Embryonic facial prominence (tissue), 1 donor: ENCODE measurements around the gene FAU.
"Not testable (repeated sequence)": the region's sequence is repeated elsewhere in the genome, so short reads cannot be mapped to it uniquely, and the experiment has no call there.

Experiments
- DNase-seq: peaks from one replicate; pipeline ENCODE4 v3.0.0-alpha.2; 2016; ENCODE audit errors: extremely low spot score

FAU gene

DNA sequence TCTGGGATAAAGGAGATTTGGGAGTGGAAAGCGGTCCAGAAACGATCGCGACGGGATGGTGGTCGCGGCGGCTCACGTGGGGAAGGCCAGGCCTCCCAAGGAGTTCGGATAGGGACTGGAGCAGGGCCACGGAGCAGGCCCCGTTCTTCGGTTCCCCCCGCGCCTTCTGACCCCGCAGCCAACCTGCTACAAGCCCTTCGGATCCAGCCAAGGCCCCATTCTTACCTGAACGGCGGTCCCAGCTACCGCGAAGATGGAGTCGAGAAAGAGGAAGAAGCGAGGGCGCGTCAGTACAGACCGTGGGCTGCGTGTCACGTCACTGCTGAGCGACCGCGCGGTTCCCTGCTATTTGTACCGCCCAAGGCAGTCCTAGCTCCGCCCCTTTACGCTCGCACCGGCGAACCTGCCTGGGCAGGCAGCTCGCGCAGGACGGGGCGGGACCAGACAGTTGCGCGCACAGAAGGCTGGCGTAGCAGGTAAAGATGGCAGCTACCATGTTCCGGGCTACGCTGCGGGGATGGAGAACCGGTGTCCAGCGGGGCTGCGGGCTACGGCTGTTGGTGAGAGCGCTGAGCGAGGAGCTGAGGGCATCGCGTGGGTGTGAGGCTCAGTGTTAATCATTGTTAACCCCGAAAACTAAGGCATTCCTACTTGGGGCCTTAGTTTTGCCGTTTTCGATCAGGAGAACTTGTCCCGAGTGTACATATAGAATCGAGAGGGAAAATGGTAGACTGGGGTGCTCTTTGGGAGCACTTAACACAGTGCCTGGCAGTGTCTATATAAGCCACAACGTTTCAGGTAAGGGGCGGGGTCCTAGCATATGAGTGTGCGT, at the start of gene FAU, which contains the start of gene MRPL49:
FAU (minus strand) TSS at position 270 of the 832 bp plus-strand sequence. CDS start 321 bp downstream, outside the sequence.
MRPL49 (plus strand) TSS at position 457 of the 832 bp plus-strand sequence; CDS start at position 483, 26 bp downstream.
- peak; percentile 97 for DNase-seq

DNA sequence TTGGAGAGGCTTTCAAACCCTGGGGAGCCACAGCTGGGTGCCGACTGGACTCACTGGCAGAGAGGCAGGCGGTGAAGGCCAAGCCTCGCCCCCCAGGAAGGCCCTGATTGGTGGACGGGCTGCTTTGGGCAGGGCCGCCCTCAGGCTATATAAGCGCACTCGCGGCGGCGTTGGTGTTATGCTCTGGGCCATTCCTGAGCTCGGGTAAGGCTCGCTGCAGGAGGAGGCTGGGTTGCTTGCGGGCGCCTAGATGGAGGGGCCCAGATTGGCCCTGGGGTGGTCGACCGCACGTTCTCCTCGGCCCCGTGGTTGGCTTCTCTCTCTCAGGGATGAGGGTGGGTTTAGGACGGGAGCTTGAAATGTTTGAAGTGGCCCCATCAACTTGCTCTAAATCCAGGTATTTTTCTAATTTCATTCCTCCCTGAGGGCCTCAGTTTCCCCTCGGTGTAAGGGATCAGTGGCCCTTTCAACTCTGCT, 48.2 kb upstream of the FAU start, which contains the start of gene SPDYC:
SPDYC (plus strand) TSS at position 176 of the 477 bp plus-strand sequence. CDS start 1,125 bp downstream, outside the sequence.
- no peak for DNase-seq

DNA sequence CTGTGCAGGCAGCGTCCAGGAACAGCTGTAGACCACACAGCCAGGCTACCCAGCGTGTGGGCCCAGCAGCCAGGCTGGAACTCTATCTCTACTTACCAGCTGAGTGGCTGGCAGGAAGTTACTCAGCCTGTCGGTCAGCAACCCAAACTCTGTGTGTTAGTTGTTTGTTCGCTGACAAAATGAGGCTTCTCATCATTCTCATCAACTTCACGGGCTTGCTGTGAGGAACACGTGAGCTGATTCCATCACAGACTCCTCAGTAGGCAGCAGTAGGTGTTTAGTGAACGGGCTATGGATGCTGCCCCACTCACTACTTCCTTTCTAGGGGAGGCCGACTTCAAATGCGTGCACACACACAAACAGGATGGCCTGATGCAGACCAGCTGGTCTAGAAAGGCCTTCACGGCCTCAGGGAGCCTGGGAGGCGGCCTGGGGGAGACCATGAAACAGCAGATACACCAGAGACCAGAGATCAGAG, 47.3 kb upstream of the FAU start:
- no peak for DNase-seq

DNA sequence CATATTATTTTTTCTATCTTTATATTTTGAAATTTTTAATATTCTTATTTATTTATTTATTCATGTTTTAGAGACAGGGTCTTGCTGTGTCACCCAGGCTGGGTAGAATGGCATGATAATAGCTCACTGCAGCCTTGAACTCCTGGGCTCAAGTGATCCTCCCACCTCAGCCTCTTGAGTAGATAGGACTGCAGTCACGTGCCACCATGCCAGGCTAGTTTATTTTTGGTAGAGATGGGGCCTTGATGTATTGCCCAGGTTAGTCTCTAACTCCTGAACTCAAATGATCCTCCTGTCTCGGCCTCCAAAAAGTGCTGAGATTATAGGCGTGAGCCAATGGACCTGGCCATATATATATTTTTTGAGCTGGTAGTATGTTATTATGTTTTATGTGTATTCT, 45.7 kb upstream of the FAU start:
- no peak for DNase-seq

DNA sequence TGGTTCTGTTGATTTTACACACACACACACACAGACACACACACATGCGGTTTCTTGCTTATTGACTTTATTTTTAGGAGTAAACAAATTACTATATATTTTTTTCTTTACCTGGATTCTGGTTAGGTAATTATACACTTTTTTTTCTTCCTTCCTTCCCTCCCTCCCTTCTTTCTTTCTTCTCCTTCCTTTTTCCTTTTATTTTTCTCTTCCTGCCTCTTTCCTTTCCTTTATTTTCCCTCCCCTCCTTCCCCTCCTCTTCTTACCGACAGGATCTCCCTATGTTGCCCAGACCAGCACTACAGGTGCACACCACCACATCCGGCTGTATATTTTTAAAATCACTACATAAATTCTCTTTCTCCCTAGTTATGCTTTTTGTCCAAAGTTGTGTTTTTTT, 45.0 kb upstream of the FAU start:
- DNase-seq, result no peak

DNA sequence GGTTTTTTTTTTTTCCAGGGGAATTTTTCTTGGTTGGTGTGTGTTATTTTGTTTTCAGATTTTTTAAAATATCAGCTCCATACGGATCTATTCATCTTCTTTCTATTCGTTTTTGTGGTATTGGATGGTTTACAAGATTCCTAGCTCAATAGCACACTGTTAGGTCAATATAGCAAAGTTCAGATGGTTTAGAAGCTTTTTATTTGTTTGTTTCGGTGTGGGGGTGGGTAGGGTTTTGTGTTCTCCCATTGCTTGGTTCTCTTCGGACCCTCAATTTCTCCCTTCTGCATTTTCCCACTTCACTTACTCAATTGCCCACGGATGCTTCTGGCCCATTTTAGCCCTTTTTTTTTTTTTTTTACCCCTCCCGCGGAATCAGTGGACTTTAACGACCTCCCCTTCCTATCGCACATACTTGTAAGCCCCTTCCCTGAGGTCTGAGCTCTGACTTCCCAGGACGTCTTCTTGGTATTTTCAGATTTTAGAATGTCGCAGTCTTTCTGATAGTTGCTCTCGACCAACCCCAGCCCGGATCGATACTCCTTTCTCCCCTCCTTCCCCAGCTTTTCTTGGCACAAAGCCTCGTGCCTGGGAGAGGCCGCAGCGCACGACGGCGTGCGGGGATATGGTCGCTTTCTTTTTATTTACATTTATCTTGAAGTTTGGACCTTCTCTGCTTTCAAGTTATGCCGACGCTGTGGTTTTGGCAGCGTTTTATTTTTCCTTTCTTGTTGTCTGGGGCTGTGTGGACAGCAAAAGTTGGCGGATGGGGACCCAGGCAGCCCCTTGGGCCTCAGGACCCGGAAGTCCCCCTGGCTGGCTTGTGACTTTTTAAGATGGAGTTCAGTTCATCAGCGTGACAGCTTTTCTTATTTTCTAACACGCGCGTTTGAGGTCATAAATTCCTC, 43.7 kb upstream of the FAU start:
- DNase-seq, result no peak

DNA sequence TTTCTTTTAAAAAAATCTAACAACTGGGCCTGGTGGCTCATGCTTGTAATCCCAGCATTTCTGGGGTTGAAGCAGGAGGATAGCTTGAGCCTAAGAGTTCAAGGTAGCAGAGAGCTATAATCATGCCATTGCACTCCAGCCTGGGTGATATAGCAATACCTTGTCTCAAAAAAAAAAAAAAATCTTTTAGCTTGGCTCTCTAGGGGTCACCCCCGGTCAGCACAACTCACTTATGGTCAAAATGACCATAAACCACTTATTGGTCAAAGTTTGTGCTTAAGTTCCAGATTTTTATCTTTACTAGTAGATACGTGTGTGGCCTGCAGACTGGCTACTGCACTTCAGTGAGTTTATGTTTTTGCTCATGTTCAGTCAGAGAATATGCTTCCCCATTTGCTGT, 41.8 kb upstream of the FAU start:
- no peak for DNase-seq

DNA sequence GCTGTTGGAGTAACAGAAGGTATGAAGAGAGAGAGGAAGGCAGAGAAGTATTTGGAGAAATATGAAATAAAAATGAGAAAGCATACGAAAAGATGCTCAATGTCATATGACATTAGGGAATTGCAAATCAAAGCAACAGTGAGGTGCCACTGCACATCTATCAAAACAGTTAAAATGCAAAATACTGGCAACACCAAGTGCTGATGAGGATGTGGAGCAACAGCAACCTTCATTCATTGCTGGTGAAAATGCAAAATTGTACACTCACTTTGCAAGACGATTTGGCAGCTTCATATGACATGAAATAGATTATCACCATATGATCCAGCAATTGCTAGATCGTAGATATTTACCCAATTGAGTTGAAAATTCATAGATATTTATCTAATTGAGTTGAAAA, 38.7 kb upstream of the FAU start:
- no peak for DNase-seq

DNA sequence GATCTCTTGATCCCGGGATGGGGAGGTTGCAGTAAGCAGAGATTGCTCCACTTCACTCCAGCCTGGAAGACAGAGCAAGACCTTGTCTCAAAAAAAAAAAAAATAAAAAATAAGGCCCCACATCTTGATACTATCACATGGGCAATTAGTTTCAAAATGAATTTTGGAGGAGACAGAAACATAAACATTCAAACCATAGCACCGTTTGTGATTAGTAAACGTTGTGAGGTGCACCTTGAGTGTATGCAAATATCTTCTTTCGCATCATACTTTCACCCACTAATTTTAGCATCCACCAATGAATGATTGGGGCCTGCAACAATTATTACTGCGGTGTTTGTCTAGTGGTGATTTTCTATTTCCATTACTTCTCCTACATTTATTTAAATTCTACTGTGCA, 37.1 kb upstream of the FAU start:
- no peak for DNase-seq

DNA sequence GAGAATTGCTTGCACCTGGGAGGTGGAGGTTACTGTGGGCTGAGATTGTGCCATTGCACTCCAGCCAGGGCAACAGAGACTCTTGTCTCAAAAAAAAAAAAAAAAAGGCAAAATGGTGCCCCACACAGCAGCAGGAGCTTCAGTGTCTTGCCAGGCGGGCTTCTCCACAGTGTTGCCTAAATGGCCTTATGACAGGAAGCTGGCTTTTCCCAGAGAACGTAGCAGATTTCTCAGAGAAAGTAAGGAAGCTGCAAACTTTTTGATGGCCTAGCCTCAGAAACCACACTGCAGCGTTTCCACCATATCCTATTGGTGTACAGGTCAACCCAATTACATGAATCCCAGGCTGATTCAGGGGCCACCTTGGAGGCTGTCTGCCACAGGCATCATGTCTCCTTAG, 35.4 kb upstream of the FAU start:
- no peak for DNase-seq

DNA sequence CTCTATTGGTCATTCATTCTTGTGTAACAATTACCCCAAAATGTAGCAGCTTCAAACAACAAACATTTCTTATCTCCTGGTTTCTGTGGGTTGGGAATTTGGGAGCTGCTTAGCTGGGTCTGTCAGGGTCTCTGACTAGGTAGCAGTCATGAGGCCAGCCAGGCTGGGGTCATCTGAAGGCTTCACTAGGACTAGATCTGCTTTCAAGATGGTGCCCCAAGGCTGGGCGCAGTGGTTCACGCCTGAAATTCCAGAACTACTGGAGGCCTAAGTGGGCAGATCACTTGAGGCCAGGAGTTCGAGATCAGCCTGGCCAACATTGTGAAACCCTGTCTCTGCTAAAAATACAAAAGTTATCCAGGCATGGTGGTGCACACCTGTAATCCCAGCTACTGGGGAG, 35.0 kb upstream of the FAU start:
- DNase-seq, result no peak

DNA sequence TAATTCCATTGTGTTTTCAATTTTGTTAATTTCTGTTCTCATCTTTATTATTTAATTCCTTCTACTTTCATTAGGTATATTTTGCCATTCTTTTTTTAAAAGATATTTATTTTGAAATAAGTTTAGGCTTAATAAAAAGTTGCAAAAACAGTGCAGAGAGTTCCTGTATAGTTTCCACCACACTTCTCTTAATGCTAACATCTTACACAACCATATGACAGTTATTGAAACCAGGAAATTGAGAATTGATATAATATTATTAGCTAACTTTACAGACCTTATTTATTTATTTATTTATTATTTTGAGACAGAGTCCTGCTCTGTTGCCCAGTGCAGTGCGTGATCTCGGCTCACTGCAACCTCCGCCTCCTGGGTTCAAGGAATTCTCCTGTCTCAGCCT, 34.3 kb upstream of the FAU start:
- DNase-seq, result no peak

DNA sequence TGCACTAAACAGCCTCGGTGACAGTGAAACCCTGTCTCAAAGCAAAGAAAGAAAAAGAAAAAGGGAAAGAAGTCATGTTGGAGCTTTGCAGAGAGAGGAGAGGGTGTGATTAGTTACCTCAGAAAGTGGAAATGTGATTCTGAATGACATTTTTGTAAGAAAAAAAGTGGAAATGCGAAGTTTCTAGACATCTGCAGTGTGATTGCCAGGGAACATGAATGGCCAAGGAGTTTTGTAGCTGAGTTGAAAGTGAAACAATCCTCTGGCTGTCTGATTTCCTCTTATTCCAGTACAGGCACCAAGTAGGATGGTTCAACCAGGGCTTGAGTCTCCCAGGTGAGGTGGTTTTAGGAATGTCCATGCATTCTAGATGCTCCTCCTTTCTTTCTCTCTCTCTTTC, 30.2 kb upstream of the FAU start:
- no peak for DNase-seq

DNA sequence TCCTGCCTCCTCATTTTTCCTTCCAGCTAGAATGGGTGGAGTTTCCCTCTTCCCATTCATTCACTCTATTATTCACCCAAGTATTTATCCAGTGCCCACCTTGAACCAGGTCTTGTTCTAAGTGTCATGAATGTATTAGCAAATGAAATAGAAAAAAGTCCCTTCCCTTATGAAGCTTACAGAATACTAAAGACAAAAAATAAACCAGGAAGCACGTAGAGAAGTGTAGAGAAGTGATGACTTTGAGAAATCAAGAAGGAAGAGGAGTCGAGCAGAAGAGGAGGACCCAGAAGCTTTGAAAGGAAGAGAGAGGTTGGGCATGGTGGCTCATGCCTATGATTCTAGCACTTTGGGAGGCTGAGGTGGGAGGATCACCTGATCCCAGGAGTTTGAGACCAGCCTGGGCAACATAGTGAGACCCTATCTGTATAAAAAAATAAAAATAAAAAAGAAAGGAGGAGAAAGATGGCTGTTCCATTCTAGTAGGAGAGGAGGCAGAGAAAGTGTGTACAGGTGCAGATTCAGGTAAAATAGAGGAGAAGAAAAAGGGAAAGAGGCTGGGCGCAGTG, 29.5 kb upstream of the FAU start:
- DNase-seq, result no peak

DNA sequence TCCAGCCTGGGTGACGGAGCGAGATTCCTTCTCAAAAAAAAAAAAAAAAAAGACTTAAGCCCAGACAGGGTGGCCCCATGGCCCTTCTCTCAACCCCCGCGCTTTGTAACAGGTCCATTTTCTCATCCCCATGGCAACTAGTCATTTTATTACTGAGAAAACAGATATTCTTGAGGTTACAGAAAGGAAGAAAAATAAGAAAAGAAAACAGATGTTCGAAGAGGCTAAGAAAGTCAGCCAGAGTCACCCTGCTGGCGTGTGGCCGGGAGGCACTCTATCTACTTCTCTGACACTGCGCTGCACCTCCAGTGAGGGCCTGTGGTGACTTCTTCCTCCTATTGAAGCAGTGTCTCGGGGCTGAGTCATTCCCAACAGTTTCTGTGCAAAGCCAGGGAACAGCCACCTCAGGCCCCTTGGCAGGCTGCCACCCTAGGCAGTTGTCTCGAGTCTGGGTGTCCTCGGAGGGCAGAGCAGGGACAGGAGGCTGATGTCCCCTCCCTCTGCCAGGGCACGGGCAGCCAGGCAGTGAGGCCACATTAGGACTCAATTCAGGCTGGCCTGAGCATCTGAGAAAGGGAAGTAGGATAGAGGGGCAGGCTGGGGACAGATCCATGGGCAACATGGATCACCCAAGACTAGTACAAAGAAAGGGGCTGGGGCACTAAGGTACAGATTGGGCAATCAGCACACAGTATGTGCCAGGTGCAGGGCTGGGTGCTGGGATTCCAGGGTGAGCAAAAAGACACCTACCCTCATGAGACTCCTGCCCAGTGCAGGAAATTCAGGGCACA, 28.8 kb upstream of the FAU start:
- no peak for DNase-seq

DNA sequence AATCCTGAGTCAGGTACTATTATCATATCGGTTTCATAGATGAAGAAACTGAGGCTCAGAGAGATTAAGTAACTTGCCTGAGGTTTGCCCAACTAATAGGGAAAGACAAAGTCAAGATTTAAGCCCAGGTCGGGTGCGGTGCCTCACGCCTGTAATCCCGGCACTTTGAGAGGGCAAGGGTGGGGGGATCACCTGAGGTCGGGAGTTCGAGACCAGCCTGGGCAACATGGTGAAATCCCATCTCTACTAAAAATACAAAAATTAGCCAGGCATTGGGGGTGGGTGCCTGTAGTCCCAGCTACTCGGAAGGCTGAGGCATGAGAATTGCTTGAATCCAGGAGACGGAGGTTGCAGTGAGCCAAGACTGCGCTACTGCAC, 28.2 kb upstream of the FAU start:
- DNase-seq, result not testable (repeated sequence)

DNA sequence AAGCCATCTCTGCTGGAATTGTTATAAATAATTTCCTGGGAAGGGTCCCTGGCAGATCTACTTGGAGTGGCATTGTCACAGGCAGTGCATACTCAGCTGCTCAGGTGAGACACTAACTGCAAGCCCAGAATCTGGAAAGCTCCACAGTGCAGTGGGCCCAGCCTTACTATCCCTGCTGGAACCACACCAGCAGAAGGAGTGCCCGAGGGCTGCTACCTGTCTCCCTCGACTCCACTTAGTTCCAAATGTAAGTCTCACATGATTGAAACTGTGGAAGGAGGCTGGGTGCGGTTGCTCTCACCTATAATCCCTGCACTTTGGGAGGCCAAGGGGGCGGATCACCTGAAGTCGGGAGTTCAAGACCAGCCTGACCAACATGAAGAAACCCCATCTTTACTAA, 26.7 kb upstream of the FAU start:
- DNase-seq, result no peak

DNA sequence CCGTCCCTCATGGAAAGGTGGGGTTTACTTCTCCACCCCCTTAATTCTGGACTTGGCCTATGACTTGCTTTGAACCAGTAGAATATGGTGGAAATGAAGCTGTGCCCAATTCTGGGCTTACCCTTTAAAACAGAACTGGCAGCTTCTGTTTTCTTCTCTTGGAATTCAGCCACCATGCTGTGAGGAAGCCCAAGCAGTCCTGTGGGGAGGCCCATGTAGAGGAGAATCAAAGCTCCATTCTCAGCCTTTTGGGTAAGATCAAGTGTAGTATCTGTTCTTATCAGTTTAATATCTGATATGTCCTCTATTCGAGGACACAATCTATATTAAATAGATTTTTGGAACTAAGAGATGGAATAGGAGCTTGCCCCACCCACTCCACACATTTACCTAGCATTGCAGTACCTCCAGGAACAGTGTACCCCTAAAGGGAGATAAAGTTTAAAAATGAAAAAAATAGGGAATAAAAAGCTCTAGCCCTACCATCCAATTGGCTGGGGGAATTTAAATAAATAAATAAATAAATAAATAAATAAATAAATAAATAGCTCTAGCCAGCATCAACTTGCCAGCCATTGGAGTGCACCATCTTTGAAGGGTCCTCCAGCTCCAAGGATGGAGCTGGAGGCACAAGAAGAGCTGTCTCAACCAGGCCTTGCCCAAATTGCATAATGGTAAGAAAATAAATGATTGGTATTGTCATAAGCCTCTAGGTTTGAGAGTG, 25.6 kb upstream of the FAU start:
- DNase-seq, result no peak

DNA sequence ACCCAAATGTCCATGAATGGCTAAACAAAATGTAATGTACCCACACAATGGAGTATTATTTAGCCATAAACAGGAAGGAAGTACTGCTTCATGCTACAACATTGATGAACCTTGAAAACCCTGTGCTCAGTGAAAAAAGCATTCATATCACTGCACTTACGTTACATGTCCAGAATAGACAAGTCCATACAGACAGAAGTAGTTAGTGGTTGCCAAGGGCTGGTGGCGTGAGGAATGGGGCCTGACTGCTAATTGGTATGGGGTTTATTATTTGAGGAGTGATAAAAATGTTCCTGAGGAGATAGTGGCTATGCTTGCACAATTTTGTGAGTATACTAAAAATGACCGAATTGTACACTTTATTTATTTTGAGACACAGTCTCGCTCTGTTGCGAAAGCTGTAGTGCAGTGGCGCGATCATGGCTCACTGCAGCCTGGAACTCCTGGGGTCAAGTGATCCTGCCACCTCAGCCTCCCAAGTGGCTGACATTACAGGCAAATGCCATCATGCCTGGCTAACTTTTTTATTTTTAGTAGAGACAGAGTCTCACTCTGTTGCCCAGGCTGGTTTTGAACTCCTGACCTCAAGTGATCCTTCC, 20.1 kb upstream of the FAU start:
- DNase-seq, result no peak

DNA sequence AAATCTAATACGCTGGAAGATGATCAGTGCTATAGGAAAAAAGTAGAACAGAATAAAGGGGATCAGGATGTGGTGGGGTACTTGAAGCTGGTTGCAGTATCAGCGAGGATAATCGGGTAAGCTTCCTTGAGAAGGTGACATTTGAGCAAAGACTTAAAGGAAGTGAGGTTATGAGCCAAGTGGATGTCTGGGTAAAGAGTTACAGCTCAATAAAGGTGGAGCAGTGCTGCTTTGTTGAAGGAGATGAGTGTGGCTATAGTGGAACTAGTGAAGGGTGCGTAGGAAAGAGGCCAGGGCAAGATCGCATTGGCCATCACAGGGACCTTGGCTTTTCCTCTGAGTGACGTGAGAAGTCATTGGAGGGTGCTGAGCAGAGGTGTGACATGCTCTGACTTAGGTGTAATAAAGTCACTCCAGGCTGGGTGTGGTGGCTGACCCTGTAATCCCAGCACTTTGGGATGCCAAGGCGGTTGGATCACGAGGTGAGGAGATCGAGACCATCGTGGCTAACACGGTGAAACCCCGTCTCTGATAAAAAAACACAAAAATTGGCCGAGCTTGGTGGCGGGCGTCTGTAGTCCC, 14.7 kb upstream of the FAU start:
- DNase-seq, result no peak
